Stimulated activated CD8-positive, alpha-beta memory T cell treated with anti-CD3 and anti-CD28 coated beads, Interleukin-7, amount 100 ng/mL, for 1 hour (primary cell): Measurements from ENCODE around the gene NAA20.
"Not testable (repeated sequence)": the region's sequence is repeated elsewhere in the genome, so short reads cannot be mapped to it uniquely, and the experiment has no call there.

ENCODE experiments used
- DNase-seq, 2 donors: peaks; one replicate each; pipeline ENCODE4 v3.0.0-alpha.2; 2020; ENCODE audit warnings: low read depth in 2 of 2

Gene NAA20

DNA sequence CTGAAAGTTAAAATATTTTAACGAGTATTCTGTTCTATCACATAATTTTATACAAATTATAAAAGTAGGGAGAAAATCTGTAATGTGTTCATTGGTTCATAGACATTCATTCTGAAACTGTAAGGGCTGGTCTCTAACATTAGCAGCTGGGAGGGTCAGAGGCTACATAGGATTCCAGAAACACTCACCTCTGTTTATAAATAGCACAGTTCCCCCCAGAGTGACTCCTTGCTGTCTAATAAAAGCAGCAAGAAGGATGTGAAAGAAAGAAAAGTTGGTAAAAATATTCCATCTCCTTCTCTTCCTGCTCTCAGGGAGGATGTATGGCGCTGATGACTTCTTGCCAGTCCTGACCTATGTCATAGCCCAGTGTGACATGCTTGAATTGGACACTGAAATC lies 25.3 kb upstream of the NAA20 start:
- no peak for DNase-seq

DNA sequence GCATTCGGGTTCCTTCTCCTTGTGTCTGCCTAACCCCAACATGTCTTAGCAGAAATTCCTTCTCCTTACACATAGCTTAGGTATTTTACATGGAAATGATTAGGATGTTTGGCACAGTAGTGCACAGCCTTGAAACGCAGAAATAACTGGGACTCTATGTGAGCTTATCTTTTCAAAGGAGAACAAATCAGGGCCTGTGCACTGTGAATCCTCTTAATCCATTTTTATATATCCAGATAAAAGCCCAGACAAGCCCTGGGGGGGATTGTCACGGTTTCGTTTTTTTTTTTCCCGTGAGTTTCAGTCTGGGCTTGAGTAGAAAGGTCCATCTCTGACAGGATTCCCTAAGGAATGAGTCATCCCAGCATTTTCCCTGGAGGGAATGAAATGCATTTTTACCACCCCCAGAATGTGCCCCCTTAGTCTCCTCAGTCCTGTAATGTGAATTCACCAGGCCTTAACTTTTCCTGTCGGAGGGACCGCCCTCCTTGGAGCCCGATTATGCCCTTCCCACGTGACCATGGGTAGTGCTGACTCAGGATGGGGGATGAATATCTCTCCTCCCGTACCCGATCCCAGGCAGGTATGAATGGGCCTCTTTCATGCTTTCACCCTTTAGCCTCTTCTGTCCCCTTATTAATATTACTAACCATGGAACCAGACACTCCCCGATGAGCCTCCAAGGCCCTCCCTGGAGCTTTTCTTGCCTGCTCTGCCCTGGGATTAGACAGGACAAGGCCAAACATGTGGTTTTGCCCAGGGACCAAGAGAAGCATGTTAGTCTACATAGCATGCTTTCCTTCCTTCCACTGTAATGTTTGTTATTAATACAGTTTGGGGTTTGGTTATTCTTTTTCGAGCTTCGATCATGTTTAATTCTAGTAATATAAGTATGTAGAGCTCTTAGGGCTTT lies 23.9 kb upstream of the NAA20 start:
- no peak for DNase-seq

DNA sequence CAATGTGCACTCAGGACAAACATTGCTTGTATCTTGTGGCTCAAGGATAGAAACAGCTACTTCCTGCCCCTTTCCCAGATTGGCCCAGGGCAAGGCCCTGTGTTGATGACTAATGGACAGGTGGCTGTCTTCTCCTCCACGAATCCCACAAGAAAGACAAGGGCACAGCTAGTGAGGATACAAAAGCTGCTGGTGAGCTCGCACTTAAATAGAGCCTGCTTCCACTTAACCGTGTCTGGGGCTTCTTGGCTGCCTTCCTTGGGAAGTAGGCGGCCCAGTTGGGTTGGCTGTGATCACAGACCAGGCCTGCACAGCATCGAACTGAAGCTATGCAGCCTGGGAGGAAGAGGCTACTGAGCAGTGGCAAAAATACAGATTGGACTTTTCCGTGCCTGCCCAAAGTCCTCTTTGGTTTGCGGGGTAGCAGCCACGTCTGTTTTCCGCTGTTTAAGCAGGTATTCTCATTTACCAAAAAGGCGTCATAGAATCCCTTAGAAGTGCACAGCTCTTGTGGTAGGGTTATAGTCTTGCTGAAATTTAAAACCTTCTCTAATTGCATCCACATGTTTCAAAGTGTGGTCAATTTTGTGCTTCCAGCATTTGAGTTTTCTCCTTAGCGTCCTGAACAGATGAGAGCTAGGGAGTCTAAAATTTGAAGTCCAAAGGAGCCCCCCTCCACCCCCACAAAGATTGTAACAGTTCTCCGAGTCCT lies 23.0 kb upstream of the NAA20 start:
- no peak for DNase-seq

DNA sequence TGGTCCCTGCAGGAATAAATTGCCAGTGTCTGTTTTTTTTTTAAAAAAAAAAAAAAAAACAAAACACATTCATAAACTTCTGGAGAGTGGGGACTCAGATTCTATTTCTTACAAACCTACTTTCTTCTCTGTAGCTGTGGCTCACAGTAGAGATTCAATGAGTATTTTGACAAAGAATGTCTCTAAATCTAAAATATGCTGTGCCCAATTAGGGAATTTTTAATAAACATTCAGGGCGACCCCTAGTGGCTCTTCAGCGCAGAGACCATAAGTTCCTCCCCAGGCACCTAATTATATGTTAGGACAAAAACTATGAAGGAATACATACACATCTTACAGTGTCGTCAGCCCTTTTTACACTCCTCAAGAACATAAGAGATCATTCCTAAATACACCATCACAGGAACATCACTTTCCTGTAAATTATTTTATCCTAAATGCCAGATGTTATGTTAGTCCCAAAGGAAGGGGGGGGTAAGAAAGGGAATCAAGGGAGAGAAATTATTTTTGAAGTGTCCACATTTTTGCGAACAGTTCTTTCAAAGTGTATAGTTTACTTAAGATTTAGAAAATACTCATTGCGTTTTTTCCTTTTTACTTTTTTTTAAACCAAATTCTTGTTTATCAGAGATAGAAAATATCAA lies 21.8 kb upstream of the NAA20 start:
- DNase-seq: no peak

DNA sequence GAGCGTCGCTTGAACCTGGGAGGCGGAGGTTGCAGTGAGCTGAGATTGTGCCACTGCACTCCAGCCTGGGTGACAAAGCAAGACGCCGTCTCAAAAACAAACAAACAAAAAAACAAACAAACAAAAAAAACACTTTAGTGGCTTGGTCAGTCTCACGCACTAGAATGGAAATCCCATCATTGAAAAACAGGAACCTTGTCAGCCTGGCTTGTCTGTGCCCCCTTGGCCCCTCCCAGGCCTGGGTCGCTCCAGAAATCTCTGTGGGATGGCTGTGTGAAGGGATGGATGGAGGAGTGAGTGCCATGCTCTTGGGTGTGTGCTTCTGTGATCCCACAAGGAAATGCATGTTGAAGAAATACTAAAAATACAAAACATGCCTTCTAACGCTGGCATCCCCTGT lies 20.9 kb upstream of the NAA20 start:
- no peak for DNase-seq

DNA sequence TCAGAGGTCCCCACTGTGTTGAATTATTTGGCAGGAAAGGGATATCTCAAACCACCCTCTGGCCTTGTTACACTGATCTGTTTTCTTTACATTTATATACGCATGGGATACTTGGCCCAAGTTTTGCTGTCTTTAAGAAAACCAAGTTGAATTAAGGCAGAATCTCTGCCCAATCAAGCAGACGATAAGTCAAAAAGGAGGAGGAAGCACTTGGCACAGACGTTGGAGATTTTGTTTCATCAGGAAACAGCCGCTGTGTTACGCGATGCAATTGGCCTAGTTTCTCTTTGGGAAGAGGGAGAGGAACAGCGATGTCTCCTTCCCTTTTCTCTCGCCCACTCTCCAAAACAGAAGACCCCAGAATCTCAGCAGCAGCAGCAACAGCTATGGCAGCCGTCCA lies 20.2 kb upstream of the NAA20 start:
- DNase-seq: no peak

DNA sequence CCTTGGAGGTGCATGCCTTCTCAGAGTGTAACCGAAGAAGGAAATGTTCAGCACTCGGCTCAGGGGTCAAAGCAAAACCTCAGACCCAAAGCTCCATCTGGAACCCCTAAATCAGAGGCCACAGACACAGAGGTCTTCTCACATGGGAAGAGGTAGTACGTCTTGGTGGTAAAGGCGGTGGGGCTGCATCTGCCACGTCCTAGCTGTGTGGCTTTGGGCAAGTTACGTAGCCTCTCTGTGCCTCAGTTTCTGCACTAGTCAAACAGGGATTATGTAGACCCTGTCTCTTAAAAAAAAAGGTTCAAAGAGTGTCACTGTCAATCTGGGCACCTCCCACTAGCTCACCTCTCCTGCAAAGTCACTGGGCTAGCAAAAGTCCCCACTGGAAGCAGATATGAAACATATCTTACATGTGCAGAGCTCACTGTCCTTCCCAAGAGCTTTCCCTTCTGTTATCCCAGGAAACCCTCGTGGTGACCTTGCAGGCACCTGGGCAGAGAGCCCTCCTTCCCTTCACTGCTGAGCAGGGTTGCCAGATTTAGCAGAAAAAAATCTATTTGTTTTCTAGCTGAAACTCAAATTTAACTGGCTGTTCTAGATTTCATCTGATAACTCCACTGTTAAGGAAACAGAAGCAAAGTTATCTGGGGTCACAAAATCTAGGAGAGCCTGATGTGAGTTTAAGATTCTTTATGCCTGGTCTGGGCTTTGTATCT lies 18.0 kb upstream of the NAA20 start:
- DNase-seq: no peak

DNA sequence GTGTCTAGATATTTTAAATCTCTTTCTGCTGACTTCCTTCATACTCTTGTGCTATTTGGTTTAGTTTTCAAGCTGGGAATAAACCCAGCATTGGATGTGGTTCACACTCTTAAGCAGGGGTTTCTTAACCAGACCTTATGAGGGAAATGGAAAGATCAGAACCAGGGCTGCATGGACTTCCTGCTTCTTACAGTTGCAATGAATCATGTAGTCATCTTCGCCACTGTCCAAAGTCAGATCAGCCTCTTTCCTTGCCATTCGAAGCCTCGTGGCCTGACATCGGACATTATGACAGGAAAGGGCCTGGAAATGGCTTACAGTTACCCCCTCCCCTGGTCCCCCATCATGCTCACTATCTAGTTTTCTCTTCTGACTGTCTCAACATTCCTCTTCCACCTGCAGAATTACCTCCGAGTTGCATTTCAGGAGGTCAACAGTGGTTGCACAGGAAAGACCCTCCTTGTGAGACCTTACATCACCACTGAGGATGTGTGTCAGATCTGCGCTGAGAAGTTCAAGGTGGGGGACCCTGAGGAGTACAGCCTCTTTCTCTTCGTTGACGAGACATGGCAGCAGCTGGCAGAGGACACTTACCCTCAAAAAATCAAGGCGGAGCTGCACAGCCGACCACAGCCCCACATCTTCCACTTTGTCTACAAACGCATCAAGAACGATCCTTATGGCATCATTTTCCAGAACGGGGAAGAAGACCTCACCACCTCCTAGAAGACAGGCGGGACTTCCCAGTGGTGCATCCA lies 16.8 kb upstream of the NAA20 start:
- DNase-seq: no peak

DNA sequence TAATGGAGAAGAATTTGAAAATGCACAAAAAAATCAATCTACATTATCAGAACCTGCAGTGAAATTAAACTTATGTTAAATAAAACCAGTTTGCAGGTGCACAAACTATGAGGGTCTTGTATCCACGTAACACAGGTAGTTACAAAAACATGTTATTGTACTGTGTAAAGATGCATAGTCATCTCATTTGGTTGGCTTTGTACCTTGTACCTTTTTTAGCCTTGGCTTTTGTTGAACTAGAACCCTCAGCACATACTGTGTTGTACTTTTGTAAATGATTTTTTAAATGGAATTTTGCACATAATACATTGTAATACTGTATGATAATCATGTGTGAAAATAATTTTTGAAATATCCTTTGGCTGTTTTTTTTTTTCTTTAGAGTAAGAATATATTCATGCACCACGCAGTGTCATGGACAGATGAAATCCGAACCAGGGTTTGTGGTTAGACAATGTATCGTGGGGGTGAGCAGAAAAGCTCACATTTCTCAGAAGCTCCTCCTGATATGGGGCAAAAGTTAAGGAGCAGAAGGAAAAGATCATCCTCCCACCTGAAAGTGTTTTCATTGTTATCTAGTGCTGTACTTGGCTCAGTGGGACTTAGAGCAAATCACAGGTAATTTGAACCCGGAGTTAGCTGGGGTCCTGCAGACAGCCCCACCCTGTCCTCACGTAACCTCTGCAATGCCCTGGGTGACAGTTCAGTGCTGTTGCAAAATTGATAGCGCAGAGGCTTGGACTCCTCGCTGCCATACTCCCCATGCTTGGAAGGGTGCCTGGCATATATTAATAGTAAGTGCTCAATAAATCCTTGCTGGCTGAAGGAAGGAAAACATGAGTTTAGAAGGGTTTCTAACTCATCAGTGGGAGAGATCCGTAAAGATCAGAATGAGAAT lies 14.8 kb upstream of the NAA20 start:
- DNase-seq: no peak

DNA sequence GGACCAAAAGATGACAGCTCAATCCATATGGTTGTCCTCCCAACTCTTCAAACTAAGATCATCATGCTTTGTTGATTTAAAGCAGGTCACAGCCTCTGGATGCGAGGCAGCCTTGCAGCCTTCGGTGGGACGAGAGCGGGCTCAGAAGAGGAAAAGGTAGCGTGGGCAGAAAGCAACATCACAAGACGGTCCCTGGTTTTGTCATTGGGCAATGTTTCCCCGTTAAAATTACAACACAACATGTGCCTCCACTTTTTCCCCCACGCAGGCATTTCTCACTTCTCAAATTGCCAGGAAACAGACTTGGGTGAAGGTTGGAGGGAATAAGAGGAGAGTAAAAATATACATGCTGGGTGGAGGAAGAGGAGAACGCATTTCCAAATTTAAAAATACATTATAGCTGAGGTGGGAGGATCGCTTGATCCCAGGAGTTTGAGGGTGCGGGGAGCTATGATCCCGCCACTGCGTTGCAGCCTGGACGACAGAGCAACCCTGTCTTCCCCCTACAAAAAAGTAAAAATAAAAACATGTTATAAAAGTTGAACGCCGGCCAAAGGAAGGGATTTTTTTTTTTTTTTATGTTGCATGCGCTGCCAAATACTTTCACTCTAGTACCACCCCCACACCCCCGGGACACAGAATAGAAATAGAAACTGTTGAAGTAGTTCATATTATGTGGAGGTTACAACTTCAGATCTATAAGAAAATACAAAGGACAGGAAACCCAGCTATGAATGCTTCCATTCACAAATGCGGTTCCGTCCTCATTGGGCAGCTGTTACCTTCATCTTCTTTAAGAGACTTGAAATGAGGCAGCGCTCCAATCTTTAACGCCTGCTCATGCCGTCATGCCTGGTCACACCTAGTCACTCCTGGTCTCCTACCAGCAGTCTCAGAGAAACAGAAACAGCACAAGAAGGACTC lies 13.9 kb upstream of the NAA20 start:
- no peak for DNase-seq

DNA sequence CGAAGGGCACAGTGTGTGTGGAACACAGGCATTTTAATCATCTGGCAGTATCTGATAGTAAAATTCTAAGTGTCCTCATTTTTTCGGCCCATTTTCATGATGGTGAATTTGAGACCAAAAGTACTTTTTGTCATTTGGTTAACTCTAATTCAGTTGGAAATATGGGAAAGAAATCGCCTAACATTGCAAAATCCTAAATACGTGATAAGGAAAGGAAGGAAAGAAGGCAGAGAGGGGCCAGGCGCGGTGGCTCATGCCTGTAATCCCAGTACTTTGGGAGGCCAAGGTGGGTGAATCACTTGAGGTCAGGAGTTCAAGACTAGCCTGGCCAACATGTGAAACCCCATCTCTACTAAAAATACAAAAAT lies 13.2 kb upstream of the NAA20 start:
- DNase-seq: not testable (repeated sequence)

DNA sequence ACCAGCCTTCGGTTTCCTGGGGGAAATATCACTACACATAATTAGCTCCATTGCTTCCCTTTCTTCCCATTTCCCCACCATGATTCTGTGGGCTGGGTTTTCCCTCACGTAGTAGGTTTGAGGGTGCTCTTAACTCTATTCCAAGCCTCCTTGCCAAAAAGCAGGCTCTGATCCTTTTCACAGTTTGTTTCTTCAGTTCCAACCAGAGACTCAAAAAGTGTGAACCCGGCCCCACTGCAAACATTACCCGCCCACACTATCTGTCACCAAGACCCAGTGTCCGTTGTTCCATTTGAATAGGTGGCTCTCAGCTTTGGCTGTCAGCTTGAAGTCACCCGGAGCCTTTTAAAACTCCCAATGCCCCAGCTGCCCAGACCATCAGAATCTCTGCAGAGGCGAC lies 11.8 kb upstream of the NAA20 start:
- no peak for DNase-seq

DNA sequence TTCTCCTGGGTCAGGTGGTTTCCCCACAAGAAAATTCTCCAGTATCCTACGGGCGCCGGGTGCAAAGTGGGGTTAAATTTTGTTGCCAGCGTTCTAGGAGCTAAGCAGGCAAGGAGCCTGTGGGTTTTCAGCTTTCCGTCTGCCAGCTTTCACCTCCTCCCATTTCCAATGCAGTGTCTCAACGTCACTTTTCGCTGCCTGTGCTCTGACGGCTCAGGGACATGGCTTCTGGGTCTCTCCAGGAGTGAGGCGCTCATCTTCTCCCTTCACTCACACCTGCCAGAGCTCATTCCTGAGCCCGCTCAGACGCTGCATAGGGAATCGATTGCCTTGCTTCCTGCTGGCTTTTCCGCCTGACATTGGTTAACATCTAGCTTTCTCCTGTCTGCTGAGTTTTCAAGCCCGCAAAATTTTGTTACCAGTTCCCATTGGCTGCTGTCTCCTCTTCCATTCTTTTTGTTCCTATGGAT lies 7.3 kb upstream of the NAA20 start:
- DNase-seq: no peak

DNA sequence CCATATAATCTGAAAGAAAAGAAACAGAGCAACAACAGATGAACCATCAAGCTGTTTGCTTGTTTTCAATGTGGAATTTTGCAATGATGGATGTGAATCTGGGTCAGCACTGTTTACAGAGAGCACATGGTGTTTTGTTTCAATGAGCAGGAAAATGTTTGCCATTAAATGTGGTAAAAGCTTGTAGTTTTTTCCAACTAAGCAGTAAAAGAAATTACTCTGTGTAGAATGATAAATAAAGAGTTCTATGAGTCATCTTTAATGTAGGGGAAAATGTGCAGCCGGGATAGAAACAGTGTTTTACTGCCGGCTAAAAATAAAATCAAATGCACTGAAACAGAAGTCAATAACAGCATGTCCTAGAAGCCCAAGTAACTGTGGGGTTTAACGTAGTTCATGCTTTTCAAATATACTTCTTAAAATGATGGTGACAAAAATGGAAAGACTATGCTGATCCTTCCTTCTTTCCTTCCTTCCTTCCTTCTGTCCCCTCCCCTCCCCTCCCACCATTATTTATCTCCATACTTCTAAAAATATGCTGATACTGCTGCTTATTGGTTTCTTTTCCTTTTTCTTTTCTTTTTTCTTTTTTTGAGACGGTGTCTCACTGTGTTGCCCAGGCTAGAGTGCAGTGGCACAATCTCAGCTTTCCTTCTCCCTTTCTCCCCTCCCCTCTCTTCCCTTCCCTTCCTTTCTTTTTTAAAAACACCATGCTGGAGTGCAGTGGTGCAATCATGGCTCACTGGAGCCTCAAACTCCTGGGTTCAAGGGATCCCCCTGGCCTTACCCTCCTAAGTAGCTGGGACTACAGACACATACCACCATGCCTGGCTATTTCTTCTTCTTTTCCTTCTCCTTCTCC lies 6.3 kb upstream of the NAA20 start:
- no peak for DNase-seq

DNA sequence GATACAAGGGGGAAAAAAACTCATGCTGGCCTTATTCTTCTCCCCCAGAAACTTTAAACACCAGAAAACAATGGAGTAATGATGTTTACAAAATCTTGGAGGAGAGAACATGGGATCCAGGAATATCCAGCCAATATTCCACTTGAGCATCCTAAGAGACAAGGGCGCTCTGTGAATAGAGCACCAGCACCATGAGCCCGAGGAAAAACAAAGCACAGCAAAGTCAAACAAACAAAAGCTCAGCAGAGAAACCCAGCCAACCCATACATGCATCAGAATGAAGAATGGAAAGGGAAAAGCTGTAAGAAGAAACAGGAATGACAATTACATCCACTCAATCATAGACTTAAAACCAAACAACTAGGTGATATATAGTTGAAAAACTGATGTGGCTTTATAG lies 4.6 kb upstream of the NAA20 start:
- DNase-seq: no peak

DNA sequence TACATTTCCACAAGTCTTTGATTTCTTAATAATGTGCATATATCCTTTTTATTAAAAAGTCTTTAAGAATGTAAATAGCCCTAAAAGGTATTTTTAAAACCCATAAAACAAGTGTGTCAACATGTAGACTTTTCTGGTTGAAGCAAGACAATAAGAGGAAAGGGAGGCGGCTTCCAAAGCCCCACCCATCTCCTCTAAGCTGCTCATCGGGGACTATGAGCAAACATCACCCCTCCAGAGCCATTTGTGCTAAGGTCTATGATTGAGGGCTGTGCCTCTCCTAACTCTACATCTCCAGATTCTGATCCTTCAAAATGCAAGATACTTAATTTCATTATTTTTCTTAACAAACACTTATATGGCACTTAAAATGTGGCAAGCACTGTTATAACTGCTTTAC lies 2.5 kb upstream of the NAA20 start:
- no peak for DNase-seq

DNA sequence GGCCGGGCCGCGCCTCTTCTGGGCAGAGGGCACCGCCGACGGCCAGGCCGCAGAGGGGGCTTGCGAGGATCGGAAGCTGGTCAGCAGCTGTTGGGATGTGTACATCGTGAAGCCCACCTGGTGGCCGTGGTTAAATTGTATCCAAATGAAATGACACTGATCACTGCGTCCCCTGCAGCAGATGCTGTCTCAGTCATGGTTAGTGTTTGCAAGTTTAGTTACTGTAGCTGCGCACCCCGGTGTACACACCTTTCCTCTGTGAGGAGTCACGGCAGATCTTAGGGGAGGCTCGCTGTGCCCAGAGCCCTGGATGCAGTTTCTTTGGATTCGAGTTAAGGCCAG lies 653 bp downstream of the NAA20 start:
- DNase-seq: no peak

DNA sequence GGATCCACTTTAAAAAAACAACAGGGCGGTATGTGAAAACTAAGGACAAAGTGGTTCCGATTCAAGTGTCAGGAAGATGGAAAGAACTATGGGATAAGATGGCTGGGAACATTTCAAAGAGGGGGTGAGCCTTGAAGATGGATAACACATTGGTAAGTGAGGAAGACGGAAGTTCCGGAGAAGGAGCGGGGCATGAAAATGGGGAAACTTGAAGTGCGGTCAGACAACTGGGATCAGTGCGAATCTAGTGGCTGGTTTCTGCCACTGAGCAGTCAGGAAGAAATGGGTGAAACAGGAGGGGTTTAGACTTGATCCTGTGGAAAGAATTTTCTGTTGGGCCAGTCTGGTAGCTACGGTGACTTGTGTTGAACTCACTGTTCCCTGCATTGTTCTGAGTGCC lies 1.2 kb downstream of the NAA20 start:
- no peak for DNase-seq
